Spleen (tissue), 11 donors: ENCODE results near the gene CD79B. TPM values are rescaled to one million over a fixed set of nuclear protein-coding genes. Genes with fewer than 3 reads are reported as not detected.

Source experiments
- DNase-seq: peaks from one replicate; pipeline ENCODE4 v3.0.0-alpha.2; 2020
- H3K27ac ChIP-seq, 8 donors: fragments of 200-600 bp; sonication (generic) in 7 of 8; 1 replicate in 4 of 8; 2 replicates in 4 of 8; pipeline versions ENCODE4 v1.5.0 to v1.8.0; 2016 to 2021; ENCODE audit warnings: inconsistent platforms in 4 of 8, mild to moderate bottlenecking in 4 of 8, moderate library complexity in 1 of 8
- H3K27me3 ChIP-seq, 7 donors: fragments of 200-600 bp; sonication (generic) in 6 of 7; replicated peaks in 1 of 7; 1 replicate in 4 of 7; 2 replicates in 3 of 7; pipeline versions ENCODE4 v1.5.0 to v1.8.0; 2016 to 2021; ENCODE audit warnings: inconsistent platforms in 3 of 7, mild to moderate bottlenecking in 1 of 7
- H3K36me3 ChIP-seq, 6 donors: fragments of 200-600 bp; sonication (generic) in 5 of 6; 1 replicate in 4 of 6; 2 replicates in 2 of 6; pipeline versions ENCODE4 v1.5.0 to v1.8.0; 2016 to 2021; ENCODE audit warnings: inconsistent platforms in 2 of 6
- H3K4me1 ChIP-seq, 6 donors: fragments of 200-600 bp; sonication (generic) in 5 of 6; 1 replicate in 3 of 6; 2 replicates in 3 of 6; pipeline versions ENCODE4 v1.5.0 to v1.8.0; 2016 to 2021; ENCODE audit warnings: inconsistent platforms in 3 of 6
- H3K4me3 ChIP-seq, 8 donors: fragments of 200-600 bp; sonication (generic) in 7 of 8; 1 replicate in 4 of 8; 2 replicates in 4 of 8; pipeline versions ENCODE4 v1.5.0 to v1.8.0; 2016 to 2021; ENCODE audit warnings: inconsistent platforms in 4 of 8, mild to moderate bottlenecking in 4 of 8, moderate library complexity in 2 of 8
- H3K9me3 ChIP-seq, 8 donors: fragments of 200-600 bp; sonication (generic) in 7 of 8; 1 replicate in 4 of 8; 2 replicates in 4 of 8; pipeline versions ENCODE4 v1.5.0 to v1.8.0; 2016 to 2021; ENCODE audit warnings: inconsistent platforms in 4 of 8
- CTCF ChIP-seq, 11 experiments: fragments of 200-600 bp in 7 of 11; fragments of 450-650 bp in 4 of 11; sonication (generic) in 4 of 11; IDR thresholded peaks in 8 of 11; conservative IDR thresholded peaks in 3 of 11; 1 replicate in 7 of 11; 2 replicates in 4 of 11; pipeline versions ENCODE4 v1.4.0 to v1.8.0; 2016 to 2021; ENCODE audit warnings: antibody characterized with exemption in 11 of 11, inconsistent platforms in 4 of 11, mild to moderate bottlenecking in 1 of 11
- POLR2A ChIP-seq, 3 donors: fragments of 450-650 bp; IDR thresholded peaks; one replicate each; pipeline ENCODE4 v1.5.1; 2017; ENCODE audit warnings: antibody characterized with exemption in 3 of 3, mild to moderate bottlenecking in 1 of 3
- POLR2AphosphoS5 ChIP-seq, 3 donors: sonication (generic); formaldehyde crosslinking; IDR thresholded peaks; one replicate each; pipeline ENCODE4 v1.5.1; 2017; ENCODE audit warnings: antibody characterized with exemption in 3 of 3
- WGBS, 5 donors: extraction: QIAGEN DNeasy Blood & Tissue Kit in 3 of 5; methylation state at CpG; one replicate each; pipeline versions ENCODE4 v1.1.5 to v1.1.7; 2013 to 2018; 5-methylcytosine and 5-hydroxymethylcytosine counted together
- intact Hi-C: fragments of 100-400 bp; cut with DNase I; formaldehyde crosslinking; loops from one replicate; pipeline ENCODE4 v1.15.0; 2023; ENCODE audit warnings: low total_unique reads
- polyA plus RNA-seq, 3 donors: library from polyadenylated mRNA; stranded (reverse); fragments of 200-250 nt; gene quantifications; one replicate each; pipeline ENCODE4 v1.2.1, GENCODE V29; 2013
- total RNA-seq, 7 donors: library from RNA; depleted of rRNA in 3 of 7; stranded (reverse); fragments of >200 nt in 3 of 7; fragmentation: NEBNext Ultra II Directional in 4 of 7; extraction: Animal tissue kit (Norgen Biotek cat#: 25700) in 4 of 7; gene quantifications; one replicate each; pipeline versions ENCODE4 v1.1.0 to v1.2.1, GENCODE V29; 2016 to 2021
- donor health status: healthy with polysubstance abuse.
- donor health status: DM: no; HTN: no; CAD: no; lungs with moderate emphysema.
- donor health status: DM: no; HTN: no; CAD: no.
- donor health status: Bipolar disorder and iron deficiency.
- donor health status: healthy.
- donor health status: DM: no; HTN: no; CAD: no.
- donor health status: DM: yes; HTN: yes; CAD: no.

Gene CD79B
- total and polyA plus RNA-seq, 10 donors, result 149 to 659 (median 208) TPM

- intact Hi-C loops, result no loop called here
- H3K4me3 ChIP-seq, result no peak overlapping the region
- no peak overlapping the region for H3K27ac ChIP-seq
- no peak for DNase-seq
- TF ChIP-seq POLR2AphosphoS5 (IDR thresholded peaks at IDR 0.05) (no peak), CTCF (IDR thresholded peaks at IDR 0.05 in 8 of 11, conservative IDR thresholded peaks at IDR 0.05 in 3 of 11) (no peak), POLR2A (IDR thresholded peaks at IDR 0.05) (no peak)
- WGBS, 5 donors, result 67 to 77% (median 76%) methylated on average over 10 of the region's 10 CpGs
- H3K4me1 ChIP-seq, result peaks cover 0 to 17% (median 4%) of the 10 kb centered on the region in 6 donors
- no peaks in the 10 kb centered on the region for H3K36me3 ChIP-seq
- H3K27me3 ChIP-seq, result no peaks in the 10 kb centered on the region
- H3K9me3 ChIP-seq, result no peaks in the 10 kb centered on the region
Measured at GRCh38 chr17:63969278-63969677, 37.1 kb upstream of the CD79B start.

GRCh38 chr17:63967953-63968352 lies 35.8 kb upstream of the CD79B start:
- no peak overlapping the region for H3K27ac ChIP-seq
- no peak for DNase-seq
- no peak overlapping the region for H3K4me3 ChIP-seq
- intact Hi-C loops, result no loop called here
- H3K36me3 ChIP-seq, result no peaks in the 10 kb centered on the region
- H3K4me1 ChIP-seq, result peaks cover 0 to 27% (median 13%) of the 10 kb centered on the region in 6 donors
- 84 to 94% (median 89%) methylated on average over 19 of the region's 19 CpGs for WGBS, 5 donors
- H3K9me3 ChIP-seq, result no peaks in the 10 kb centered on the region
- H3K27me3 ChIP-seq, result no peaks in the 10 kb centered on the region
- TF ChIP-seq POLR2A (IDR thresholded peaks at IDR 0.05), result no peak
- TF ChIP-seq POLR2AphosphoS5 (IDR thresholded peaks at IDR 0.05), result no peak
- no peak for TF ChIP-seq CTCF (IDR thresholded peaks at IDR 0.05 in 8 of 11, conservative IDR thresholded peaks at IDR 0.05 in 3 of 11)

- Histone ChIP-seq H3K4me1 (peaks cover 8 to 39% (median 22%) of the 10 kb centered on the region in 6 donors), H3K27me3 (no peaks in the 10 kb centered on the region), H3K36me3 (no peaks in the 10 kb centered on the region), H3K4me3 (no peak overlapping the region), H3K9me3 (no peaks in the 10 kb centered on the region), H3K27ac (peak overlapping the region in 2 of 8 donors; percentile 10 to 13)
- intact Hi-C loops, result no loop called here
- no peak for DNase-seq
- TF ChIP-seq CTCF (IDR thresholded peaks at IDR 0.05 in 8 of 11, conservative IDR thresholded peaks at IDR 0.05 in 3 of 11), result no peak
- no peak for TF ChIP-seq POLR2A (IDR thresholded peaks at IDR 0.05)
- peak in 1 of 3 donors; percentile 20 for TF ChIP-seq POLR2AphosphoS5 (IDR thresholded peaks at IDR 0.05)
- 78 to 94% (median 84%) methylated on average over 10 to 11 of the region's 11 CpGs for WGBS, 5 donors
Measured at GRCh38 chr17:63966646-63967264, 34.6 kb upstream of the CD79B start.

- Histone ChIP-seq H3K9me3 (no peaks in the 10 kb centered on the region), H3K36me3 (no peaks in the 10 kb centered on the region), H3K4me1 (peaks cover 8 to 57% (median 27%) of the 10 kb centered on the region in 6 donors), H3K4me3 (no peak overlapping the region), H3K27ac (peak overlapping the region in 7 of 8 donors; percentile 61 to 92 (median 79)), H3K27me3 (no peaks in the 10 kb centered on the region)
- WGBS, 5 donors, result 59 to 74% (median 67%) methylated on average over 4 of the region's 4 CpGs
- TF ChIP-seq POLR2AphosphoS5 (IDR thresholded peaks at IDR 0.05), result peak in 2 of 3 donors; percentile 59 to 64
- TF ChIP-seq CTCF (IDR thresholded peaks at IDR 0.05 in 8 of 11, conservative IDR thresholded peaks at IDR 0.05 in 3 of 11), result peak in 1 of 11 experiments; percentile 7
- TF ChIP-seq POLR2A (IDR thresholded peaks at IDR 0.05), result no peak
- intact Hi-C loops, result no loop called here
- DNase-seq, result no peak
Measured at GRCh38 chr17:63963123-63963522, 31.0 kb upstream of the CD79B start.
